Fibroblast of mammary gland (primary cell): Measurements from ENCODE around the gene OR12D2.

Experiments
- DNase-seq: peaks from one replicate; pipeline ENCODE4 v3.0.0-alpha.2; 2010; ENCODE audit warnings: low read depth
- H3K4me3 ChIP-seq: 2 replicates; pipeline ENCODE4 v1.5.1; 2011; ENCODE audit warnings: low read depth, mild to moderate bottlenecking, low read length, moderate library complexity; ENCODE audit not compliant: control insufficient read depth
- CTCF ChIP-seq: conservative IDR thresholded peaks from 2 replicates; pipeline ENCODE4 v1.5.1; 2011; ENCODE audit warnings: low read depth, low read length, inconsistent platforms; ENCODE audit not compliant: control insufficient read depth, insufficient read depth

The OR12D2 gene

GRCh38 chr6:29388533-29388932, 6.9 kb upstream of the OR12D2 start:
- no peak overlapping the region for H3K4me3 ChIP-seq
- TF ChIP-seq CTCF = no peak
- DNase-seq = no peak

- TF ChIP-seq CTCF = no peak
- H3K4me3 ChIP-seq = no peak overlapping the region
- DNase-seq = no peak
These were observed 4.1 kb downstream of the OR12D2 start for GRCh38 chr6:29399525-29399924.

- DNase-seq = no peak
- H3K4me3 ChIP-seq = no peak overlapping the region
- no peak for TF ChIP-seq CTCF
These were observed 8.4 kb downstream of the OR12D2 start for GRCh38 chr6:29403801-29404200.

GRCh38 chr6:29414588-29414987, 19.2 kb downstream of the OR12D2 start, which contains the start of gene OR12D1:
Gene OR12D1 (plus strand): TSS chr6:29414928.
- no peak for DNase-seq
- no peak for TF ChIP-seq CTCF
- no peak within 1 kb of the TSS for H3K4me3 ChIP-seq

- no peak for DNase-seq
- no peak overlapping the region for H3K4me3 ChIP-seq
- TF ChIP-seq CTCF = no peak
These were observed 24.1 kb downstream of the OR12D2 start for GRCh38 chr6:29419516-29419915.

GRCh38 chr6:29424168-29424567, 28.7 kb downstream of the OR12D2 start:
- H3K4me3 ChIP-seq = no peak overlapping the region
- TF ChIP-seq CTCF = no peak
- DNase-seq = no peak

- no peak overlapping the region for H3K4me3 ChIP-seq
- DNase-seq = no peak
- no peak for TF ChIP-seq CTCF
These were observed 29.1 kb downstream of the OR12D2 start for GRCh38 chr6:29424575-29424974.
